Lung (tissue), 12 donors: ENCODE results near the gene SNCAIP. TPM values are rescaled to one million over a fixed set of nuclear protein-coding genes. Genes with fewer than 3 reads are reported as not detected.
A peak's percentile ranks its signal among the peaks of the same experiment; 100 is the strongest.
"Not testable (repeated sequence)": the region's sequence is repeated elsewhere in the genome, so short reads cannot be mapped to it uniquely, and the experiment has no call there.

Experiments
- ATAC-seq: fragments of 200-7000 bp; cut with Tn5 transposase; one replicate; pipeline ENCODE4 v1.9.1; 2020; ENCODE audit warnings: moderate number of reproducible peaks; ENCODE audit not compliant: insufficient read depth, low FRiP score
- DNase-seq, 3 donors: peaks; one replicate each; pipeline ENCODE4 v3.0.0-alpha.2; 2013 to 2017
- H3K27ac ChIP-seq, 2 donors: one replicate each; pipeline ENCODE4 v1.5.1; 2013; ENCODE audit warnings: mild to moderate bottlenecking in 2 of 2, moderate library complexity in 2 of 2, control low read depth in 1 of 2, inconsistent platforms in 1 of 2, low read depth in 1 of 2, low read length in 1 of 2
- H3K27me3 ChIP-seq, 3 donors: one replicate each; pipeline ENCODE4 v1.5.1; 2013; ENCODE audit warnings: low read length in 2 of 3; ENCODE audit not compliant: control insufficient read depth in 3 of 3, insufficient read depth in 3 of 3
- H3K36me3 ChIP-seq, 4 donors: one replicate each; pipeline ENCODE4 v1.5.1; 2013; ENCODE audit warnings: low read length in 4 of 4, mild to moderate bottlenecking in 1 of 4, moderate library complexity in 1 of 4; ENCODE audit not compliant: control insufficient read depth in 4 of 4, insufficient read depth in 4 of 4
- H3K4me1 ChIP-seq, 5 donors: one replicate each; pipeline ENCODE4 v1.5.1; 2013; ENCODE audit warnings: low read length in 5 of 5, mild to moderate bottlenecking in 2 of 5, moderate library complexity in 1 of 5; ENCODE audit not compliant: control insufficient read depth in 5 of 5, insufficient read depth in 5 of 5
- H3K4me3 ChIP-seq: one replicate; pipeline ENCODE4 v1.5.1; 2013; ENCODE audit warnings: mild to moderate bottlenecking, control low read depth, moderate library complexity
- H3K9ac ChIP-seq, 2 donors: one replicate each; pipeline ENCODE4 v1.5.1; 2013; ENCODE audit warnings: low read length in 2 of 2, control low read depth in 1 of 2; ENCODE audit not compliant: insufficient read depth in 1 of 2
- H3K9me3 ChIP-seq, 4 donors: one replicate each; pipeline ENCODE4 v1.5.1; 2013; ENCODE audit warnings: low read length in 3 of 4, mild to moderate bottlenecking in 1 of 4, moderate library complexity in 1 of 4; ENCODE audit not compliant: control insufficient read depth in 4 of 4, insufficient read depth in 3 of 4
- CTCF ChIP-seq: IDR thresholded peaks from 2 replicates; pipeline ENCODE4 v1.5.1; 2012; ENCODE audit warnings: mild to moderate bottlenecking; ENCODE audit errors: control extremely low read depth, extremely low read depth
- WGBS, 2 donors: extraction: QIAGEN DNeasy Blood & Tissue Kit; methylation state at CpG; one replicate each; pipeline ENCODE4 v1.1.7; 2013; 5-methylcytosine and 5-hydroxymethylcytosine counted together
- polyA plus RNA-seq, 2 donors: library from polyadenylated mRNA; stranded (reverse); fragments of 200-250 nt; gene quantifications; one replicate each; pipeline ENCODE4 v1.2.1, GENCODE V29; 2013
- total RNA-seq, 2 donors: library from RNA; depleted of rRNA in 1 of 2; stranded (reverse); fragments of >200 nt in 1 of 2; gene quantifications; one replicate each; pipeline ENCODE4 v1.2.1, GENCODE V29; 2014 to 2021
- donor health status: control.
- donor health status: control.
- donor health status: Bipolar disorder and iron deficiency.
- donor health status: healthy.
- donor health status: DM: yes; HTN: yes; CAD: no.

Gene SNCAIP
- total and polyA plus RNA-seq, 4 donors: 1.4 to 25.7 (median 4.7) TPM

- Histone ChIP-seq H3K9me3 (no peaks in the 10 kb centered on the region), H3K4me3 (no peak overlapping the region), H3K4me1 (peaks cover 0 to 25% (median 1%) of the 10 kb centered on the region in 5 donors), H3K27ac (no peak overlapping the region), H3K9ac (no peak overlapping the region), H3K36me3 (no peaks in the 10 kb centered on the region), H3K27me3 (no peaks in the 10 kb centered on the region)
- ATAC-seq: no peak
- DNase-seq: no peak
- no peak for TF ChIP-seq CTCF
These were observed 40.3 kb downstream of the SNCAIP start for GRCh38 chr5:122352331-122352730.

- not testable (repeated sequence) for H3K9me3 ChIP-seq, H3K27me3 ChIP-seq, ATAC-seq, H3K4me3 ChIP-seq, H3K9ac ChIP-seq, H3K36me3 ChIP-seq, DNase-seq, H3K27ac ChIP-seq
- 91 to 93% methylated on average over 3 of the region's 3 CpGs for WGBS, 2 donors
- peaks cover 0 to 26% (median 1%) of the 10 kb centered on the region in 5 donors for H3K4me1 ChIP-seq
These were observed 41.3 kb downstream of the SNCAIP start for GRCh38 chr5:122353361-122353760.

- Histone ChIP-seq H3K9ac (no peak overlapping the region), H3K27me3 (no peaks in the 10 kb centered on the region), H3K4me3 (no peak overlapping the region), H3K9me3 (no peaks in the 10 kb centered on the region), H3K27ac (no peak overlapping the region), H3K36me3 (no peaks in the 10 kb centered on the region), H3K4me1 (peaks cover 0 to 32% (median 1%) of the 10 kb centered on the region in 5 donors)
- no peak for TF ChIP-seq CTCF
- 85 to 90% methylated on average over 3 of the region's 3 CpGs for WGBS, 2 donors
- ATAC-seq (no peak), DNase-seq (peak in 1 of 3 donors; percentile 31)
These were observed 42.3 kb downstream of the SNCAIP start for GRCh38 chr5:122354293-122354692.

- Histone ChIP-seq H3K4me1 (peaks cover 0 to 32% (median 1%) of the 10 kb centered on the region in 5 donors), H3K9ac (no peak overlapping the region), H3K4me3 (no peak overlapping the region), H3K27ac (no peak overlapping the region), H3K27me3 (no peaks in the 10 kb centered on the region), H3K36me3 (no peaks in the 10 kb centered on the region), H3K9me3 (no peaks in the 10 kb centered on the region)
- TF ChIP-seq CTCF: no peak
- DNase-seq (no peak), ATAC-seq (no peak)
- 90 to 92% methylated on average over 3 of the region's 3 CpGs for WGBS, 2 donors
These were observed 43.3 kb downstream of the SNCAIP start for GRCh38 chr5:122355324-122355723.
